HEK293T (cell line): ENCODE data around the gene MME.

Experiments used
- ARNT ChIP-seq: fragments of 450-650 bp; IDR thresholded peaks from 2 replicates; pipeline ENCODE4 v1.6.1; 2017; ENCODE audit warnings: mild to moderate bottlenecking
- CTBP1 ChIP-seq: fragments of 450-650 bp; IDR thresholded peaks from 2 replicates; pipeline ENCODE4 v1.6.1; 2016; ENCODE audit warnings: borderline replicate concordance
- ELF4 ChIP-seq: fragments of 450-650 bp; IDR thresholded peaks from 2 replicates; pipeline ENCODE4 v1.6.1; 2017; ENCODE audit warnings: antibody characterized with exemption
- FOXK2 ChIP-seq: fragments of 450-650 bp; IDR thresholded peaks from 2 replicates; pipeline ENCODE4 v1.6.1; 2016; ENCODE audit warnings: mild to moderate bottlenecking
- FOXM1 ChIP-seq: fragments of 450-650 bp; IDR thresholded peaks from 2 replicates; pipeline ENCODE4 v1.6.1; 2017; ENCODE audit warnings: mild to moderate bottlenecking, borderline replicate concordance
- SP1 ChIP-seq: fragments of 450-650 bp; IDR thresholded peaks from 2 replicates; pipeline ENCODE4 v1.6.1; 2017
- TARDBP ChIP-seq: fragments of 450-650 bp; IDR thresholded peaks from 2 replicates; pipeline ENCODE4 v1.6.1; 2016
- ZNF384 ChIP-seq: fragments of 450-650 bp; IDR thresholded peaks from 2 replicates; pipeline ENCODE4 v1.6.1; 2016

DNA sequence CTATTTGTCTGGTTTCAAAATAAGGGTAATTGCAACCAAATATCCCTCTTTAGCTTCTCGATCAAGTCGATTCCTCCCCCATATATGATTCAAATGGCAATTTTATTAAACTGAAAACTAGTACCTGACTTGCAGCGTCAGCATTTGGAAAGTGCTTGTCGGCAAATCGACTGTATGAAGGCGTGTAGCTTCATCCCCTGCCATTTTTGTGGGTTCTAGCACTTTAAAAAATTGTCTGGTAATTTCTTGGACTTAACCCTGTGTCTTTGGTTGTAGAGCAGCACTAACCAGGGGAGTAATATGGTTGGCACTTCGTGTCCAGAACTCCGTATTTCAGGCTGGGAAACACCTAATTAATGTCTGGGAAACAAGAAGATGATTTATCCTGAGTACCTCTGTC lies 573 bp downstream of the MME start:
- TF ChIP-seq CTBP1 (no peak), ZNF384 (no peak), SP1 (no peak), ELF4 (no peak), FOXM1 (no peak), TARDBP (no peak), ARNT (no peak), FOXK2 (no peak)
